Left ventricle myocardium inferior (tissue), 1 donor: ENCODE data around the gene LRRC8E. TPM values are rescaled to one million over a fixed set of nuclear protein-coding genes. Genes with fewer than 3 reads are reported as not detected.

Source experiments
- DNase-seq: peaks from one replicate; pipeline ENCODE4 v3.0.0-alpha.2; 2020
- H3K27ac ChIP-seq: fragments of 200-600 bp; replicated peaks from 2 replicates; pipeline ENCODE4 v1.8.0; 2021
- H3K27me3 ChIP-seq: fragments of 200-600 bp; 2 replicates; pipeline ENCODE4 v1.8.0; 2021; ENCODE audit warnings: low read depth
- H3K36me3 ChIP-seq: fragments of 200-600 bp; 2 replicates; pipeline ENCODE4 v1.8.0; 2021
- H3K4me1 ChIP-seq: fragments of 200-600 bp; 2 replicates; pipeline ENCODE4 v1.8.0; 2021
- H3K4me3 ChIP-seq: fragments of 200-600 bp; 2 replicates; pipeline ENCODE4 v1.8.0; 2021; ENCODE audit warnings: mild to moderate bottlenecking, moderate library complexity
- H3K9me3 ChIP-seq: fragments of 200-600 bp; replicated peaks from 2 replicates; pipeline ENCODE4 v1.8.0; 2021
- intact Hi-C: fragments of 100-400 bp; cut with micrococcal nuclease; formaldehyde crosslinking; loops from one replicate; pipeline ENCODE4 v1.11.0; 2022
- total RNA-seq: library from RNA; stranded (reverse); fragmentation: NEBNext Ultra II Directional; extraction: Animal tissue kit (Norgen Biotek cat#: 25700); gene quantifications from one replicate; pipeline ENCODE4 v1.2.1, GENCODE V29; 2021
- TF ChIP-seq, protein P1 (sequence below): fragments of 200-600 bp; IDR thresholded peaks from 2 replicates; pipeline ENCODE4 v1.8.0; 2021; ENCODE audit warnings: antibody characterized with exemption, mild to moderate bottlenecking, borderline replicate concordance
- donor health status: DM: no; HTN: yes; CAD: no; lungs with severe emphysema.

LRRC8E gene
- total RNA-seq, 1 donor from 2014 or later, result 0.44 TPM

DNA sequence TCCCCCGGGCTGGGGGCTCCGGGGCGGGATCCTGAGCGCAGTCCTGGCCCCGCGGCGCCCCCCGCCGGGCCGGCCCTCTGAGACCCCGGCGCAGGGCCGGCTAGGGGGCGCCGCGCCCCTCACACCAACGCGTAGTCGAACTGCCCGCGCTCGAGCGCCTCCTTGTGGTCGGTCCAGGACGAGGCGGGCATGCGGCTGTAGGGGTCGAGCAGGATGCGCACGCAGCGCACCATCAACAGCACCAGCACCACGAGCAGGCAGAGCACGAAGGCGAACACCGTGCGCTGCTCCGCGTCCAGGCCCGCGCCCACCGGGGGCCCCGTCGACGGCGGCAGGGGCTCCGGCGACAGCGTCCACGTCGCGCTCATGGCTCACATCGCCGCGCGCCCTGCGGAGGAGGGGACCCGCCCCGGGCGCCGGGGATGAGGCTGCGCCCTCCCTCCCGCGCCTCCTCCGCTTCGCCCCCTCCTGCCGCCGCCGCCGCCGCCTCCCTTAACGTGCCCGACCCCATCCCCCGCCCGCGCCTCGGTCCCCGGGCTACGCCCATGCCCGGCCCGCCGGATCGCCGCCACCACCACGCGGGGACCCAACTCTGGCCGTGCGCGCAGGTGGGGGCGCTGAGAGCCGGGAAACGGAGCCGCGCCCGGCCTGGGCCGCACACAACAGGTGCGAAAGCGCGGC lies 37.0 kb downstream of the LRRC8E start:
- no peaks in the 10 kb centered on the region for H3K27me3 ChIP-seq
- H3K27ac ChIP-seq, result no peak overlapping the region
- peak overlapping the region; percentile 65 for H3K4me3 ChIP-seq
- peak; percentile 50 for DNase-seq
- H3K36me3 ChIP-seq, result peaks cover 16% of the 10 kb centered on the region
- intact Hi-C loops, result no loop called here
- TF ChIP-seq, protein P1, sequence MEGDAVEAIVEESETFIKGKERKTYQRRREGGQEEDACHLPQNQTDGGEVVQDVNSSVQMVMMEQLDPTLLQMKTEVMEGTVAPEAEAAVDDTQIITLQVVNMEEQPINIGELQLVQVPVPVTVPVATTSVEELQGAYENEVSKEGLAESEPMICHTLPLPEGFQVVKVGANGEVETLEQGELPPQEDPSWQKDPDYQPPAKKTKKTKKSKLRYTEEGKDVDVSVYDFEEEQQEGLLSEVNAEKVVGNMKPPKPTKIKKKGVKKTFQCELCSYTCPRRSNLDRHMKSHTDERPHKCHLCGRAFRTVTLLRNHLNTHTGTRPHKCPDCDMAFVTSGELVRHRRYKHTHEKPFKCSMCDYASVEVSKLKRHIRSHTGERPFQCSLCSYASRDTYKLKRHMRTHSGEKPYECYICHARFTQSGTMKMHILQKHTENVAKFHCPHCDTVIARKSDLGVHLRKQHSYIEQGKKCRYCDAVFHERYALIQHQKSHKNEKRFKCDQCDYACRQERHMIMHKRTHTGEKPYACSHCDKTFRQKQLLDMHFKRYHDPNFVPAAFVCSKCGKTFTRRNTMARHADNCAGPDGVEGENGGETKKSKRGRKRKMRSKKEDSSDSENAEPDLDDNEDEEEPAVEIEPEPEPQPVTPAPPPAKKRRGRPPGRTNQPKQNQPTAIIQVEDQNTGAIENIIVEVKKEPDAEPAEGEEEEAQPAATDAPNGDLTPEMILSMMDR, result peak; percentile 83
- H3K4me1 ChIP-seq, result peaks cover 69% of the 10 kb centered on the region
- H3K9me3 ChIP-seq, result no peaks in the 10 kb centered on the region

DNA sequence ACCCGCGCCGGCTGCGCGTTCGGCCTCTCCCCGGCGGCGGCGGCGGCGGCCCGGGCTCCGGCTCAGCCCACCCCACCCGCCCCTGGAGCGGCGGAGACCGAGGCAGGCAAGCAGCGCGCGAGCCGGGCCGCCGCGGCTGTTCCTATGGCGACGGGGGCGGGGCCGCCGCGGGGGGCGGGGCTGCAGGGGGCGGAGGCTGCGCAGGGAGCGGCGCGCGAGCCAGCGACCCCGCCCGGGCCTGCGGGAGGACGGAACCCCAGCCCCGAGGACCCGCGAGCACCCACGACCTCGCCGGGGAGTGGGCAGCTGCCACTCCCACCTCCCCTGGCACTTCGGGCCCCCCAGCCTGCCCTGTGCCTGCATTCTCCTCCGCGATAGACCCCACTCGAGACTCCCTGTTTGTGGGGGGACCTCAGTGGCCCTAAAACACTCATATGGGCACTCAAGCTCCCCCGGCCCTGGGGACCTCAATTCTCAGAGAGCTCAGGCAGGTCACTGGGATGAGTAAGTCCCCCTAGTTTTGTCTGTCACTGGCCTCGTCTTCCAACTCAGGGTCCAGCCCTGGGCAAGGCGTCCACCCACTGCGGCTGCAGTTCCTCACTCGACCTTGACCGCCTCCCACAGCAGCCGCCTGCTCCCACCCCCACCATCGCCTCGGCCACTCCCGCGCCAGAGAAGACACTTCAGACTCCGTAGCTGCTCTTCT lies 37.9 kb downstream of the LRRC8E start, which contains the start of gene CTXN1:
Gene CTXN1, minus strand, starts transcription at position 115 of the 706 bp plus-strand sequence. CDS start 597 bp downstream, outside the sequence.
- peak; percentile 71 for DNase-seq
- H3K27ac ChIP-seq, result no peak within 1 kb of the TSS
- TF ChIP-seq, protein P1, result no peak
- H3K36me3 ChIP-seq, result peaks cover 24% of the 10 kb centered on the region
- H3K4me3 ChIP-seq, result peak within 1 kb of the TSS; percentile 65
- H3K9me3 ChIP-seq, result no peaks in the 10 kb centered on the region
- H3K27me3 ChIP-seq, result no peaks in the 10 kb centered on the region
- intact Hi-C loops, result no loop called here
- H3K4me1 ChIP-seq, result peaks cover 65% of the 10 kb centered on the region

- intact Hi-C loops, result no loop called here
Observed at GRCh38 chr19:7926727-7927604, 38.7 kb downstream of the LRRC8E start.

DNA sequence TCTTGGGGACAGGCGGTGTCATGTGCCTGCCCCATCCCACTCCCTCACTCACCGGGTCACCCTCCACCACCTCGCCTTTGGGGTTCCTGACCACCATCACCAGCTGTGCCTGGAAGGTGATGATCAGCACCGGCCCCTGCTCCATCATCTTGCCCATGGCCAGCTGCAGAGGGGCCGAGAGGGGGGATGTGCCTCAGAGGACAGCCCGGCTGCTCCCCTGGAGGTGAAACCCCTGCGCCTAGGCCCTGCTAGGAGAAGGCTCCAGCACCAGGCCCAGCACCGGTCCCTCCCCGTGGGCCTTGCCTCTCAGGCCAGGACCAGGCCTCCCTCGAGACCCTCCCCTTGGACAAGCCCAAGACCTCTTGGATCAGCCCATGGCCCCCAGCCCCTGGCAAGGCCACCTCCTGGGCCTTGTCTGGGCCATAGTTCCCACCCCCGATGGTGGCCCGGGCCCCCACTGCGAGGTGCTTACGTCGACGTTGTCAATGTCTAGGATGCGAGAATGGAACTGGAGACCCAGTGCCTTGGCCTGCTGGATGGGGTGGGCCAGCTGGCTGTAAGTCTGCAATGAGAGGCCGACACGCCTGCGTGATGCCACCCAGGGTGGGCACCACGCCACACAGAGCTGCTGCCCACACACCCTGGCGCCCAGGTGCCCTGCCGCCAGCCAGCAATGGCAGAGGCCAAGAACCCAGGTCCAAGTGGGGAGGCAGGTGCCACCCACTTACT lies 39.5 kb downstream of the LRRC8E start:
- H3K4me1 ChIP-seq, result peaks cover 50% of the 10 kb centered on the region
- H3K27me3 ChIP-seq, result no peaks in the 10 kb centered on the region
- H3K4me3 ChIP-seq, result no peak overlapping the region
- no peaks in the 10 kb centered on the region for H3K9me3 ChIP-seq
- H3K27ac ChIP-seq, result peak overlapping the region; percentile 70
- TF ChIP-seq, protein P1, result no peak
- DNase-seq, result no peak
- H3K36me3 ChIP-seq, result peaks cover 29% of the 10 kb centered on the region
- intact Hi-C loops, result no loop called here

More at GRCh38 chr19:7926727-7927604, 38.7 kb downstream of the LRRC8E start:
- H3K4me3 ChIP-seq, result peak overlapping the region; percentile 65
- H3K27me3 ChIP-seq, result no peaks in the 10 kb centered on the region
- no peak overlapping the region for H3K27ac ChIP-seq
- H3K36me3 ChIP-seq, result peaks cover 28% of the 10 kb centered on the region
- H3K9me3 ChIP-seq, result no peaks in the 10 kb centered on the region
- TF ChIP-seq, protein P1, result no peak
- no peak for DNase-seq
- H3K4me1 ChIP-seq, result peaks cover 57% of the 10 kb centered on the region

- intact Hi-C loops, result no loop called here
- peaks cover 31% of the 10 kb centered on the region for H3K36me3 ChIP-seq
- no peak for DNase-seq
- H3K4me3 ChIP-seq, result no peak overlapping the region
- no peaks in the 10 kb centered on the region for H3K9me3 ChIP-seq
- TF ChIP-seq, protein P1, result no peak
- H3K4me1 ChIP-seq, result peaks cover 50% of the 10 kb centered on the region
- H3K27me3 ChIP-seq, result no peaks in the 10 kb centered on the region
- H3K27ac ChIP-seq, result peak overlapping the region; percentile 70
Observed at GRCh38 chr19:7928334-7928706, 40.0 kb downstream of the LRRC8E start.
